Measurements from ENCODE around the gene DNAI2. TPM values are rescaled to one million over a fixed set of nuclear protein-coding genes. Genes with fewer than 3 reads are reported as not detected.

Gene DNAI2
- total RNA-seq, 4 donors from 2014 or later: not detected

DNA sequence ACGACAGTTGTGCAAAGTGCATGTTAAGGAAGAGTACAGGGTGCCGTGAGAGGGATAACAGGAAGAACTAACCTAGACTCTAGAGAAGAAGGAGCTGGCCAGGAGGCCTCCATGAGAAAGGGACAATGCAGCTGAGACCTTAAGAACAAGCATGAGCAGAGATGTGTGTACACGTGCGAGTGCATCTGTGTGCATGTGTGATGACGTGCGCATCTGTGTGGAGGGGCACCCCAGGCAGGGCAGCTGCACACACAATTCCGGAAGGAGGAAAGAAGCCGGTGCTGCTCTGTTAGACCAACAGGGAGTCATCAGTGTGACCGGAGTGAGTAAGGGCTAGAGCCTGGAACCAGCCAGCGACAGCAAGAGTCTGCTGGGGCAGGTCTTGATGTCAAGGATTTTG, 44.4 kb downstream of the DNAI2 start:
- Histone ChIP-seq H3K4me3 (no peak overlapping the region), H3K27ac (no peak overlapping the region), H3K4me1 (no peaks in the 10 kb centered on the region), H3K9me3 (no peaks in the 10 kb centered on the region), H3K27me3 (no peaks in the 10 kb centered on the region), H3K36me3 (no peaks in the 10 kb centered on the region)
- no peak for TF ChIP-seq POLR2A (IDR thresholded peaks at IDR 0.05)
- TF ChIP-seq, protein P1, sequence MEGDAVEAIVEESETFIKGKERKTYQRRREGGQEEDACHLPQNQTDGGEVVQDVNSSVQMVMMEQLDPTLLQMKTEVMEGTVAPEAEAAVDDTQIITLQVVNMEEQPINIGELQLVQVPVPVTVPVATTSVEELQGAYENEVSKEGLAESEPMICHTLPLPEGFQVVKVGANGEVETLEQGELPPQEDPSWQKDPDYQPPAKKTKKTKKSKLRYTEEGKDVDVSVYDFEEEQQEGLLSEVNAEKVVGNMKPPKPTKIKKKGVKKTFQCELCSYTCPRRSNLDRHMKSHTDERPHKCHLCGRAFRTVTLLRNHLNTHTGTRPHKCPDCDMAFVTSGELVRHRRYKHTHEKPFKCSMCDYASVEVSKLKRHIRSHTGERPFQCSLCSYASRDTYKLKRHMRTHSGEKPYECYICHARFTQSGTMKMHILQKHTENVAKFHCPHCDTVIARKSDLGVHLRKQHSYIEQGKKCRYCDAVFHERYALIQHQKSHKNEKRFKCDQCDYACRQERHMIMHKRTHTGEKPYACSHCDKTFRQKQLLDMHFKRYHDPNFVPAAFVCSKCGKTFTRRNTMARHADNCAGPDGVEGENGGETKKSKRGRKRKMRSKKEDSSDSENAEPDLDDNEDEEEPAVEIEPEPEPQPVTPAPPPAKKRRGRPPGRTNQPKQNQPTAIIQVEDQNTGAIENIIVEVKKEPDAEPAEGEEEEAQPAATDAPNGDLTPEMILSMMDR (IDR thresholded peaks at IDR 0.05): no peak
- DNase-seq: no peak

DNA sequence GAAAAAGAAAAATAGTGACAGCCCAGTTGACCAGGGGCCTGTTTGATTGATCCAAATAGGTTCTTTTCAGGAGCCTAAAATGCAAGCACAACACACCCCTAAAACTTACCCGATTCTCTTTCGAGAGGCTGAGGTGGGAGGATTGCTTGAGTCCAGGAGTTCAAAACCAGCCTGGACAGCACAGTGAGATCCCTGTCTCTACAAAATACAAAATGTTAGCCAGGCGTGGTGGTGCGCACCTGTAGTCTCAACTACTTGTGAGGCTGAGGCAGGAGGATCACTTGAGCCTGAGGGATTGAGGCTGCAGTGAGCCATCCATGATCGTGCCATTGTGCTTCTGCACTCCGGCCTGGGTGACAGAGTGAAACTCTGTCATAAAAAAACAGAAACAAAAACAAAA, 50.5 kb downstream of the DNAI2 start:
- no peaks in the 10 kb centered on the region for H3K27me3 ChIP-seq

DNA sequence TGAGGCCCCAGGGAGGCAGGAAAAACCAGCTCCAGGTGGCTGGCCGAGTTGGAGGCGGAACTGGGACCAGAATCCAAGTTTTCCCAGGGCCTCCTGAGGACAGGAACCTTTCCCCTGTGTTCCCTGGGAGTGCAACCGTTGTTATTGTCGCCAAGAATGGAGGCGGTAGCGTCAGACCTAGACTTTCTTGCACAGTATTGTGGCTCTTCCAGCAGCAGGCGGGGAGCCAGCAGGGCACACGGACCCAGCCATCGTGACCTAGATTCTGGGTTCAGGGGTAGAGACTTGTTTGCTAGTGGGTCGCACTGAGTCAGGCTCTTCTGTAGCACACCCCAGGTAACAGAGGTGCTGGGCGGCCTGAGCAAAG, 51.3 kb downstream of the DNAI2 start:
- Histone ChIP-seq H3K9me3 (no peaks in the 10 kb centered on the region), H3K27me3 (no peaks in the 10 kb centered on the region), H3K36me3 (no peaks in the 10 kb centered on the region), H3K4me1 (peaks cover 0 to 14% (median 4%) of the 10 kb centered on the region in 4 donors), H3K27ac (no peak overlapping the region), H3K4me3 (peak overlapping the region in 3 of 4 donors; percentile 32 to 52 (median 47))
- no peak for DNase-seq
- TF ChIP-seq, protein P1 (IDR thresholded peaks at IDR 0.05): no peak
- TF ChIP-seq POLR2A (IDR thresholded peaks at IDR 0.05): no peak

More for the DNA sequence above, 50.5 kb downstream of the DNAI2 start:
- Histone ChIP-seq H3K27ac (no peak overlapping the region), H3K9me3 (no peaks in the 10 kb centered on the region), H3K4me1 (peaks cover 0 to 14% (median 4%) of the 10 kb centered on the region in 4 donors), H3K4me3 (no peak overlapping the region), H3K36me3 (no peaks in the 10 kb centered on the region)
- TF ChIP-seq POLR2A (IDR thresholded peaks at IDR 0.05): no peak
- TF ChIP-seq, protein P1 (IDR thresholded peaks at IDR 0.05): no peak
- no peak for DNase-seq

DNA sequence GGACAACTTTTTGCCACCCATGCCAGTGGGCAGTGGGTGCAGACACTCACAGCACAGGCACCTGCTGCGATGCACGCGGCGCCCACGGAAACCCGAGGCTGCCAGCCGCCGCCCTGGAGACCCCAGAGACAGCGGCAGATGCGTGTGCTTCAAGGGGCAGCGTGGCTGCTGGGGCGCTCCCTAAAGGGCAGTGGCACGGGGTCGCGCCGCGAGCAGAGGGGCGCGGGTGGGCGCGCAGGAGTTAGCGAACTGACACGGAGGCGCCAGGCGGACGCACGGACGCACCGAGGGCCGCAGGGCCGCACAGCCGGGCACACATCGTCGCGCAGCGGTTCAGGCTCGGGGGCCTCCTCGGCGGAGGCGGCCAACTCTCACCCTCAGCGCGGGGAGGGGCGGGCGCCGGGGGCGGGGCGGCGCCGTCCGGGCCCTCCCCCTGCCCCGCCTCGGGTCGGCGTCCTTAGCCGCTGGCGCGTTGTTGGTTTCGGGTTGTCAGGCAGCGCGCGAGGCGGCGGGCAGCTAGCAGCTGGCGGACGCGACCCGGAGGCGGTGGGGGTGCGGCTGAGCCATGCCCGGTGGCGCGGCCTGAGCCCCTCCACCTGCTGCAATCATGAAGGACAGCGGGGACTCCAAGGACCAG, 51.8 kb downstream of the DNAI2 start, which contains the start of gene KIF19:
Gene KIF19, plus strand, starts transcription at position 484 of the 637 bp plus-strand sequence. Its CDS starts 124 bp downstream, at position 608.
- H3K4me3 ChIP-seq: peak within 1 kb of the TSS; percentile 19 to 52 (median 40)
- H3K36me3 ChIP-seq: no peaks in the 10 kb centered on the region
- no peak within 1 kb of the TSS for H3K27ac ChIP-seq
- peaks cover 0 to 14% (median 4%) of the 10 kb centered on the region in 4 donors for H3K4me1 ChIP-seq
- TF ChIP-seq, protein P1 (IDR thresholded peaks at IDR 0.05): no peak
- TF ChIP-seq POLR2A (IDR thresholded peaks at IDR 0.05): peak in 1 of 2 donors; percentile 14
- no peaks in the 10 kb centered on the region for H3K9me3 ChIP-seq
- peak; percentile 17 to 69 (median 65) for DNase-seq
- H3K27me3 ChIP-seq: no peaks in the 10 kb centered on the region

DNA sequence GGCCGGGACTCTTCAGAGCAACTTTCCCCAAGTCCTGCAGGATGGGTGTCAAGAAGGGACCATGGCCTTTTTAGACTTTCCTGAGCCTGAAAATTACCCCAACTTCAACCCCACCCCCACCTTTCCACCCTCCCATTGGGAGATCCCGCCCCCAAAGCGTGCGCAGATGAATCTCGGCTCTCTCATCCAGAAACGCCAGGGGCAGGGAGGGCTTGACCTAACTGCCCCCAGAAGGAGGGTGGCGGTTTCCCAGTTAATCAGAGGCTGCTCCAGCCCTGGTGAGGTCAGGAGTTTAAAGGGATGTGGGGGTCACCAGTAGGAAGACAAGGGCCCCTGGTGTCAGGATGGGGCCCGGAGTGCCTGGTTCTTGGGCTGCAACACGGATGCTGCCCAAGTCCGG, 52.5 kb downstream of the DNAI2 start:
- no peak for DNase-seq
- H3K27ac ChIP-seq: no peak overlapping the region
- H3K36me3 ChIP-seq: no peaks in the 10 kb centered on the region
- peak overlapping the region; percentile 19 to 52 (median 40) for H3K4me3 ChIP-seq
- peaks cover 0 to 14% (median 4%) of the 10 kb centered on the region in 4 donors for H3K4me1 ChIP-seq
- TF ChIP-seq, protein P1 (IDR thresholded peaks at IDR 0.05): no peak
- TF ChIP-seq POLR2A (IDR thresholded peaks at IDR 0.05): no peak
- H3K27me3 ChIP-seq: no peaks in the 10 kb centered on the region
- no peaks in the 10 kb centered on the region for H3K9me3 ChIP-seq
